ENCODE measurements around the gene MACROD2. TPM values are rescaled to one million over a fixed set of nuclear protein-coding genes. Genes with fewer than 3 reads are reported as not detected.

MACROD2 gene
- polyA plus RNA-seq, 1 experiment = 0.47 TPM

DNA sequence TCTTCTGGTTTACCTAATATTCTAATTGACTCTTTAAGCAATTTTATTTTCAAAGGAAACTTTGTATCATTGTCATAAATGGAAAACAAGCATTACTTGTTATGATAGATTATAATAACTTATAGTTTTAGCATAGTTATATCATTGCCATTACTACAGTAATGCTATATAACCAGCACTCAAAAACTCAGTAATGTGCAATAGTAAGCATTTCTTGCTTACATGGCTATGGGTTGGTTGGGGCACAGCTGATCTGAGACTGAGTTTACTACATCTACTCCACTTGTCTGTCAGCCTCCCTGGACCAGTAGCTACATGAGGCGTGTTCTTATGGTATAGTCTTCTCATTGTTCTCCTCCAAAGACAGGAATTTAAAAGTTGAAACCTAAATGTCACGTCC, 1427.7 kb downstream of the MACROD2 start:
- ChIA-PET POLR2A (no interaction called here), CTCF (no interaction called here)

DNA sequence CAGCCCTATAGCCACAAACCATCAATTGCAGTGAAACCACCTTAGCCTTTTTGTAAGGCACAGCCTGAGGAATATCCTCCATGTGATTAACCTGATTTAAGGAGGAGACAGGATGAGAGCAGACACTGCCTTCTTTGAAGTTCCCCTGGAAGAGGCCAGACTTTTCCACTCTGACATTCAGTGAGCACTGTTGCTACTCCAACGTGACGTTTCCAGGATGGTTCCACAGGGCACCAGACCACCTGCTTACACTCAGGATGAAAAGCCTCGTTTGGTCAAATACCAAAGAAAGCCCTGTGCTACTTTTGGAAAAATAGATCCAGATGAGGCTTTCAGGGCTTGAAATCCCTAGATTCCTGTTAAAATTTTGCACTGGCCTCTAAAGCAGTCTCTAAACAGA, 1444.2 kb downstream of the MACROD2 start:
- TF ChIP-seq CTCF (IDR thresholded peaks at IDR 0.05; ENCODE audit: insufficient read depth, low read depth, low read length) = no peak
- Histone ChIP-seq H3K4me3 (ENCODE audit: low read depth, low read length) (no peak overlapping the region), H3K27me3 (ENCODE audit: control insufficient read depth, insufficient read depth, low read length) (no peaks in the 10 kb centered on the region), H3K36me3 (ENCODE audit: control insufficient read depth, insufficient read depth, low read length) (no peaks in the 10 kb centered on the region)
- POLR2A ChIA-PET = no interaction called here
- DNase-seq (ENCODE audit: low read depth) = no peak
- CTCF ChIA-PET = no interaction called here

More for the DNA sequence above, 1427.7 kb downstream of the MACROD2 start:
- Histone ChIP-seq H3K27me3 (ENCODE audit: control insufficient read depth, insufficient read depth, low read length) (no peaks in the 10 kb centered on the region), H3K4me3 (ENCODE audit: low read depth, low read length) (no peak overlapping the region), H3K36me3 (ENCODE audit: control insufficient read depth, insufficient read depth, low read length) (no peaks in the 10 kb centered on the region)
- no peak for DNase-seq (ENCODE audit: low read depth)
- TF ChIP-seq CTCF (IDR thresholded peaks at IDR 0.05; ENCODE audit: insufficient read depth, low read depth, low read length) = no peak

- H3K4me3 ChIP-seq (ENCODE audit: low read depth, low read length) = no peak overlapping the region
- no peak for DNase-seq (ENCODE audit: low read depth)
- TF ChIP-seq CTCF (IDR thresholded peaks at IDR 0.05; ENCODE audit: insufficient read depth, low read depth, low read length) = no peak
- H3K27me3 ChIP-seq (ENCODE audit: control insufficient read depth, insufficient read depth, low read length) = no peaks in the 10 kb centered on the region
- H3K36me3 ChIP-seq (ENCODE audit: control insufficient read depth, insufficient read depth, low read length) = no peaks in the 10 kb centered on the region
- ChIA-PET POLR2A (no interaction called here), CTCF (interaction anchor here (1.0 kb wide), 1 partner anchor 23 kb away, joined by 3 read pairs; no protein-coding TSS in a partner anchor)
Observed at GRCh38 chr20:15440049-15440820, 1444.9 kb downstream of the MACROD2 start.

DNA sequence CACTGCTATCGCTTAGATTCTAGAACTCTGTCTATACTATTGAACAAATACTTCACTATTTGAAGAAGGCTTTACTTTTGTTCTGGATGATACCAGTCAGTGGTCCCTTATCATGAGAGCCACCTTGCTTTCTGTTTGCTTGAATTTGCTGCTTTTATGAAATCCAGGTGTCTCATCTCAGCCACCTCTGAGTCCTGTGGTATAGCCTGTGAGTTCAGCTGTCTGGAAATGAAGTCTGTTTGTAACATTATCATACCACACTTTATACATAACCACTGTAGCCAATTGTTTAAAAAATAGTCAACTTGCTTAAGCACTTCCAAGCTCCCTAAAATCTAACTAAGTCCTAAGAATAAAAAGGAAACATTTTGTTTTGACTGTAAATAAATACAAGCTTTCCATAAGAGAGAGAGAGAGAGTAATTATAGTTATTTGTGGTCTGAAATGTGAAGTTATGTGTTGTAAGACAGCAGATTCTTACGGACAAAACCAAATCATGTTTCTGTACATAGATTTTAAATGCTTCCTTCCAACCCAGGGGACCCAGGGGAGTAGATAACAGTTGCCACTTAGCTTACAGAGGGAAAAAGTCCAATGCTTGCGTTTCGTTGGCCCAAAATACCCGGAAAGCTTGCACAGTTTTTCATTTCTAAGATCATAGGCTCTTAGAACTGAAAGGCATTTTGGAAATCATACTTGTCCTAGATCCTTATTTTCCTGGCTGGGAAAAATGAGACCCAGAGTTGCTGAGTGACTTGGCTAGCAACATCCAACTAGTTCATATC, 1449.9 kb downstream of the MACROD2 start:
- H3K36me3 ChIP-seq (ENCODE audit: control insufficient read depth, insufficient read depth, low read length) = no peaks in the 10 kb centered on the region
- POLR2A ChIA-PET = no interaction called here
- CTCF ChIA-PET = no interaction called here
- H3K4me3 ChIP-seq (ENCODE audit: low read depth, low read length) = no peak overlapping the region
- no peaks in the 10 kb centered on the region for H3K27me3 ChIP-seq (ENCODE audit: control insufficient read depth, insufficient read depth, low read length)
- TF ChIP-seq CTCF (IDR thresholded peaks at IDR 0.05; ENCODE audit: insufficient read depth, low read depth, low read length) = no peak
- no peak for DNase-seq (ENCODE audit: low read depth)

DNA sequence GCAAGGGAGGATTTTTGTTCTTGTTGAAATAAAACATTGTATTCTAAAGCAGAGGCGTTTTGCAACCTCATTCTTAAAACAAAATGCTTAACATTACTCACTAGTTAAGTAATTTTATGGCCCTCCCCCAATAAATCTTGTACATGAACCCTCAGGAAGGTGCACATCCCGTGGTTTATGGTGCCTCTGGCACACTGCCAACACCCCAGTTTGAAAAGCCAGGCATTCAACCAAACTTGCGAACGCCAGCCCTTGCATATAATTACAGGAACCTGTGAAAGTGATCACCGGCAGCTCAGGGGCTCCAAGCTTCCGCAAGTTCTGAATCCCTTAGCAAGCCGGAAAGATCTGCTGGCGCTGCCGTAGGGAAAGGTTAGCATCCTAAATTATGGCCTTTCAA, 1451.1 kb downstream of the MACROD2 start:
- Histone ChIP-seq H3K4me3 (ENCODE audit: low read depth, low read length) (no peak overlapping the region), H3K27me3 (ENCODE audit: control insufficient read depth, insufficient read depth, low read length) (no peaks in the 10 kb centered on the region), H3K36me3 (ENCODE audit: control insufficient read depth, insufficient read depth, low read length) (no peaks in the 10 kb centered on the region)
- ChIA-PET POLR2A (no interaction called here), CTCF (no interaction called here)
- no peak for TF ChIP-seq CTCF (IDR thresholded peaks at IDR 0.05; ENCODE audit: insufficient read depth, low read depth, low read length)
- DNase-seq (ENCODE audit: low read depth) = no peak

All from BJ (cell line).